ENCODE data around the gene CDH13. TPM values are rescaled to one million over a fixed set of nuclear protein-coding genes. Genes with fewer than 3 reads are reported as not detected.

CDH13 gene
- total RNA-seq, 1 experiment from 2014 or later = 0.56 TPM

GRCh38 chr16:83439412-83439811 is 812.6 kb downstream of the CDH13 start:
- H4K20me1 ChIP-seq (ENCODE audit: insufficient read depth, low read depth, low read length) = no peaks in the 10 kb centered on the region
- H3K9me2 ChIP-seq (replicated peaks; ENCODE audit: insufficient read depth, low read length) = no peaks in the 10 kb centered on the region
- DNase-seq = no peak
- H3K4me2 ChIP-seq (ENCODE audit: low read depth, low read length, poor library complexity, severe bottlenecking) = no peak overlapping the region
- no peak overlapping the region for H3K27ac ChIP-seq (ENCODE audit: low read length)
- H3K4me3 ChIP-seq (ENCODE audit: low read length) = no peak overlapping the region
- H3K36me3 ChIP-seq (ENCODE audit: insufficient read depth, low read length) = no peaks in the 10 kb centered on the region
- H3K9ac ChIP-seq (ENCODE audit: low read length) = no peak overlapping the region
- no peak overlapping the region for H2AFZ ChIP-seq (ENCODE audit: low read length)
- H3K27me3 ChIP-seq (ENCODE audit: low read length) = no peaks in the 10 kb centered on the region
- no peaks in the 10 kb centered on the region for H3K79me2 ChIP-seq (ENCODE audit: low read length)
- H3K4me1 ChIP-seq (ENCODE audit: low read length) = no peaks in the 10 kb centered on the region
- H3K9me3 ChIP-seq (ENCODE audit: low read length) = no peaks in the 10 kb centered on the region

GRCh38 chr16:83441517-83441916 is 814.7 kb downstream of the CDH13 start:
- Histone ChIP-seq H4K20me1 (ENCODE audit: insufficient read depth, low read depth, low read length) (no peaks in the 10 kb centered on the region), H3K27ac (ENCODE audit: low read length) (no peak overlapping the region), H3K79me2 (ENCODE audit: low read length) (no peaks in the 10 kb centered on the region), H3K9ac (ENCODE audit: low read length) (no peak overlapping the region), H3K9me3 (ENCODE audit: low read length) (no peaks in the 10 kb centered on the region), H3K4me3 (ENCODE audit: low read length) (no peak overlapping the region), H3K4me2 (ENCODE audit: low read depth, low read length, poor library complexity, severe bottlenecking) (no peak overlapping the region), H3K36me3 (ENCODE audit: insufficient read depth, low read length) (no peaks in the 10 kb centered on the region), H2AFZ (ENCODE audit: low read length) (no peak overlapping the region), H3K4me1 (ENCODE audit: low read length) (no peaks in the 10 kb centered on the region), H3K27me3 (ENCODE audit: low read length) (no peaks in the 10 kb centered on the region), H3K9me2 (replicated peaks; ENCODE audit: insufficient read depth, low read length) (no peaks in the 10 kb centered on the region)
- DNase-seq = no peak

- H3K4me2 ChIP-seq (ENCODE audit: low read depth, low read length, poor library complexity, severe bottlenecking) = no peak overlapping the region
- H3K9me3 ChIP-seq (ENCODE audit: low read length) = no peaks in the 10 kb centered on the region
- no peaks in the 10 kb centered on the region for H4K20me1 ChIP-seq (ENCODE audit: insufficient read depth, low read depth, low read length)
- no peak overlapping the region for H2AFZ ChIP-seq (ENCODE audit: low read length)
- H3K9ac ChIP-seq (ENCODE audit: low read length) = no peak overlapping the region
- no peaks in the 10 kb centered on the region for H3K36me3 ChIP-seq (ENCODE audit: insufficient read depth, low read length)
- no peak overlapping the region for H3K4me3 ChIP-seq (ENCODE audit: low read length)
- no peaks in the 10 kb centered on the region for H3K4me1 ChIP-seq (ENCODE audit: low read length)
- DNase-seq = no peak
- no peaks in the 10 kb centered on the region for H3K79me2 ChIP-seq (ENCODE audit: low read length)
- H3K27me3 ChIP-seq (ENCODE audit: low read length) = no peaks in the 10 kb centered on the region
- H3K9me2 ChIP-seq (replicated peaks; ENCODE audit: insufficient read depth, low read length) = no peaks in the 10 kb centered on the region
- no peak overlapping the region for H3K27ac ChIP-seq (ENCODE audit: low read length)
These were observed 817.2 kb downstream of the CDH13 start for GRCh38 chr16:83443972-83444371.

- no peak for DNase-seq
- Histone ChIP-seq H3K79me2 (ENCODE audit: low read length) (no peaks in the 10 kb centered on the region), H3K27ac (ENCODE audit: low read length) (no peak overlapping the region), H3K9ac (ENCODE audit: low read length) (no peak overlapping the region), H3K9me3 (ENCODE audit: low read length) (no peaks in the 10 kb centered on the region), H3K4me2 (ENCODE audit: low read depth, low read length, poor library complexity, severe bottlenecking) (no peak overlapping the region), H3K9me2 (replicated peaks; ENCODE audit: insufficient read depth, low read length) (no peaks in the 10 kb centered on the region), H3K27me3 (ENCODE audit: low read length) (no peaks in the 10 kb centered on the region), H3K4me1 (ENCODE audit: low read length) (no peaks in the 10 kb centered on the region), H2AFZ (ENCODE audit: low read length) (no peak overlapping the region), H3K4me3 (ENCODE audit: low read length) (no peak overlapping the region), H4K20me1 (ENCODE audit: insufficient read depth, low read depth, low read length) (no peaks in the 10 kb centered on the region), H3K36me3 (ENCODE audit: insufficient read depth, low read length) (no peaks in the 10 kb centered on the region)
These were observed 820.8 kb downstream of the CDH13 start for GRCh38 chr16:83447560-83447959.

GRCh38 chr16:83449861-83450260 is 823.1 kb downstream of the CDH13 start:
- DNase-seq = no peak
- Histone ChIP-seq H3K9me2 (replicated peaks; ENCODE audit: insufficient read depth, low read length) (no peaks in the 10 kb centered on the region), H3K4me2 (ENCODE audit: low read depth, low read length, poor library complexity, severe bottlenecking) (no peak overlapping the region), H3K9ac (ENCODE audit: low read length) (no peak overlapping the region), H4K20me1 (ENCODE audit: insufficient read depth, low read depth, low read length) (no peaks in the 10 kb centered on the region), H3K9me3 (ENCODE audit: low read length) (no peaks in the 10 kb centered on the region), H2AFZ (ENCODE audit: low read length) (no peak overlapping the region), H3K4me1 (ENCODE audit: low read length) (peaks cover 13% of the 10 kb centered on the region), H3K27ac (ENCODE audit: low read length) (no peak overlapping the region), H3K27me3 (ENCODE audit: low read length) (no peaks in the 10 kb centered on the region), H3K79me2 (ENCODE audit: low read length) (no peaks in the 10 kb centered on the region), H3K36me3 (ENCODE audit: insufficient read depth, low read length) (no peaks in the 10 kb centered on the region), H3K4me3 (ENCODE audit: low read length) (no peak overlapping the region)

GRCh38 chr16:83453977-83454376 is 827.2 kb downstream of the CDH13 start:
- Histone ChIP-seq H3K9me2 (replicated peaks; ENCODE audit: insufficient read depth, low read length) (no peaks in the 10 kb centered on the region), H3K9ac (ENCODE audit: low read length) (no peak overlapping the region), H3K4me2 (ENCODE audit: low read depth, low read length, poor library complexity, severe bottlenecking) (peak overlapping the region; percentile 3), H3K4me3 (ENCODE audit: low read length) (no peak overlapping the region), H3K36me3 (ENCODE audit: insufficient read depth, low read length) (no peaks in the 10 kb centered on the region), H2AFZ (ENCODE audit: low read length) (no peak overlapping the region), H3K27me3 (ENCODE audit: low read length) (no peaks in the 10 kb centered on the region), H3K4me1 (ENCODE audit: low read length) (peaks cover 13% of the 10 kb centered on the region), H3K9me3 (ENCODE audit: low read length) (no peaks in the 10 kb centered on the region), H4K20me1 (ENCODE audit: insufficient read depth, low read depth, low read length) (no peaks in the 10 kb centered on the region), H3K79me2 (ENCODE audit: low read length) (no peaks in the 10 kb centered on the region), H3K27ac (ENCODE audit: low read length) (no peak overlapping the region)
- DNase-seq = peak; percentile 58

GRCh38 chr16:83455716-83456115 is 828.9 kb downstream of the CDH13 start:
- H3K9me3 ChIP-seq (ENCODE audit: low read length) = no peaks in the 10 kb centered on the region
- no peaks in the 10 kb centered on the region for H4K20me1 ChIP-seq (ENCODE audit: insufficient read depth, low read depth, low read length)
- H2AFZ ChIP-seq (ENCODE audit: low read length) = no peak overlapping the region

GRCh38 chr16:83456934-83457333 is 830.2 kb downstream of the CDH13 start:
- no peak for DNase-seq
- peaks cover 13% of the 10 kb centered on the region for H3K4me1 ChIP-seq (ENCODE audit: low read length)
- no peak overlapping the region for H2AFZ ChIP-seq (ENCODE audit: low read length)
- H3K27ac ChIP-seq (ENCODE audit: low read length) = no peak overlapping the region
- H3K9ac ChIP-seq (ENCODE audit: low read length) = no peak overlapping the region
- no peak overlapping the region for H3K4me2 ChIP-seq (ENCODE audit: low read depth, low read length, poor library complexity, severe bottlenecking)
- no peaks in the 10 kb centered on the region for H3K9me3 ChIP-seq (ENCODE audit: low read length)
- no peak overlapping the region for H3K4me3 ChIP-seq (ENCODE audit: low read length)
- no peaks in the 10 kb centered on the region for H3K9me2 ChIP-seq (replicated peaks; ENCODE audit: insufficient read depth, low read length)
- H4K20me1 ChIP-seq (ENCODE audit: insufficient read depth, low read depth, low read length) = no peaks in the 10 kb centered on the region
- H3K27me3 ChIP-seq (ENCODE audit: low read length) = no peaks in the 10 kb centered on the region
- no peaks in the 10 kb centered on the region for H3K36me3 ChIP-seq (ENCODE audit: insufficient read depth, low read length)
- no peaks in the 10 kb centered on the region for H3K79me2 ChIP-seq (ENCODE audit: low read length)

More at GRCh38 chr16:83455716-83456115, 828.9 kb downstream of the CDH13 start:
- no peaks in the 10 kb centered on the region for H3K36me3 ChIP-seq (ENCODE audit: insufficient read depth, low read length)
- no peak overlapping the region for H3K27ac ChIP-seq (ENCODE audit: low read length)
- peaks cover 13% of the 10 kb centered on the region for H3K4me1 ChIP-seq (ENCODE audit: low read length)
- H3K9ac ChIP-seq (ENCODE audit: low read length) = no peak overlapping the region
- no peak overlapping the region for H3K4me2 ChIP-seq (ENCODE audit: low read depth, low read length, poor library complexity, severe bottlenecking)
- DNase-seq = no peak
- H3K4me3 ChIP-seq (ENCODE audit: low read length) = no peak overlapping the region
- H3K9me2 ChIP-seq (replicated peaks; ENCODE audit: insufficient read depth, low read length) = no peaks in the 10 kb centered on the region
- H3K27me3 ChIP-seq (ENCODE audit: low read length) = no peaks in the 10 kb centered on the region
- H3K79me2 ChIP-seq (ENCODE audit: low read length) = no peaks in the 10 kb centered on the region

- Histone ChIP-seq H3K4me2 (ENCODE audit: low read depth, low read length, poor library complexity, severe bottlenecking) (no peak overlapping the region), H4K20me1 (ENCODE audit: insufficient read depth, low read depth, low read length) (no peaks in the 10 kb centered on the region), H2AFZ (ENCODE audit: low read length) (0 out of 2 replicates have a peak overlapping the region, but pooled peaks have one; percentile 16), H3K9ac (ENCODE audit: low read length) (no peak overlapping the region), H3K79me2 (ENCODE audit: low read length) (no peaks in the 10 kb centered on the region), H3K36me3 (ENCODE audit: insufficient read depth, low read length) (no peaks in the 10 kb centered on the region), H3K9me2 (replicated peaks; ENCODE audit: insufficient read depth, low read length) (no peaks in the 10 kb centered on the region), H3K4me3 (ENCODE audit: low read length) (no peak overlapping the region), H3K4me1 (ENCODE audit: low read length) (peaks cover 11% of the 10 kb centered on the region), H3K27me3 (ENCODE audit: low read length) (no peaks in the 10 kb centered on the region), H3K27ac (ENCODE audit: low read length) (no peak overlapping the region), H3K9me3 (ENCODE audit: low read length) (no peaks in the 10 kb centered on the region)
- no peak for DNase-seq
These were observed 831.8 kb downstream of the CDH13 start for GRCh38 chr16:83458612-83459011.
